HepG2 (cell line): ENCODE measurements around the gene SCUBE2. TPM values are rescaled to one million over a fixed set of nuclear protein-coding genes. Genes with fewer than 3 reads are reported as not detected.

Experiments
- ATAC-seq: fragments of 200-7000 bp; cut with Tn5 transposase; 3 replicates; pipeline ENCODE4 v1.9.1; 2020; ENCODE audit warnings: mild to moderate bottlenecking, moderate library complexity
- BruUV-seq: library from RNA; stranded (reverse); fragments of 400-500 nt; replicated peaks from 2 replicates; lab custom pipeline; 2021; lab: Mats Ljungman, UMichigan
- CTCF ChIA-PET: fragments of 300-600 bp; formaldehyde crosslinking; extraction: SDS; loops from one replicate; lab custom pipeline; 2021; ENCODE audit warnings: low total read pairs, inconsistent platforms, low intra/inter-chr PET ratio; lab: Yijun Ruan, JAX
- POLR2A ChIA-PET: fragments of 350-600 bp; sonication (Branson Sonifier 250); formaldehyde crosslinking; loops from one replicate; lab custom pipeline; 2020; ENCODE audit warnings: antibody characterized with exemption, inconsistent platforms; lab: Yijun Ruan, JAX
- DNase-seq: peaks from one replicate; pipeline ENCODE4 v3.0.0-alpha.2; 2015; ENCODE audit warnings: low spot score
- FAIRE-seq: peaks from 3 replicates; lab custom pipeline; 2011; peaks lifted over from hg19 to GRCh38; lab: Jason Lieb, UNC
- H2AFZ ChIP-seq: one replicate; pipeline ENCODE4 v1.6.1; 2011; ENCODE audit warnings: low read length, inconsistent platforms
- H3K27ac ChIP-seq: fragments of 300-600 bp; 3 replicates; pipeline ENCODE4 v1.8.0; 2011; ENCODE audit warnings: mixed run types, mild to moderate bottlenecking, mixed read lengths, low read length, inconsistent platforms; ENCODE audit not compliant: insufficient read depth; ENCODE audit errors: extremely low read length
- H3K27me3 ChIP-seq, 2 experiments: fragments of 200-600 bp in 1 of 2; 2 replicates in 1 of 2; 3 replicates in 1 of 2; pipeline versions ENCODE4 v1.6.0 to v1.8.0; 2011; ENCODE audit warnings: low read length in 2 of 2, mild to moderate bottlenecking in 2 of 2, moderate library complexity in 2 of 2, inconsistent platforms in 1 of 2; ENCODE audit not compliant: insufficient read depth in 2 of 2, control insufficient read depth in 1 of 2
- H3K36me3 ChIP-seq, 2 experiments: fragments of 200-600 bp in 1 of 2; replicated peaks in 1 of 2; 2 replicates in 1 of 2; 3 replicates in 1 of 2; pipeline versions ENCODE4 v1.5.1 to v1.8.0; 2011; ENCODE audit warnings: low read length in 2 of 2, inconsistent platforms in 1 of 2; ENCODE audit not compliant: insufficient read depth in 2 of 2, control insufficient read depth in 1 of 2
- H3K4me1 ChIP-seq: 2 replicates; pipeline ENCODE4 v1.5.1; 2012; ENCODE audit warnings: low read length, inconsistent platforms; ENCODE audit not compliant: insufficient read depth
- H3K4me2 ChIP-seq: 2 replicates; pipeline ENCODE4 v1.6.0; 2011; ENCODE audit warnings: low read depth, low read length, inconsistent platforms
- H3K4me3 ChIP-seq, 3 experiments: fragments of 200-600 bp in 1 of 3; sonication (generic), shearing (Covaris generic) in 1 of 3; replicated peaks in 1 of 3; 2 replicates each; pipeline ENCODE4 v1.5.1; 2011 to 2016; ENCODE audit warnings: low read length in 3 of 3, inconsistent platforms in 2 of 3, low read depth in 2 of 3, mild to moderate bottlenecking in 2 of 3, control low read depth in 1 of 3, mixed read lengths in 1 of 3; ENCODE audit not compliant: insufficient read depth in 1 of 3
- H3K79me2 ChIP-seq: one replicate; pipeline ENCODE4 v1.6.1; 2011; ENCODE audit warnings: low read length, inconsistent platforms; ENCODE audit not compliant: insufficient read depth
- H3K9ac ChIP-seq: 2 replicates; pipeline ENCODE4 v1.6.0; 2011; ENCODE audit warnings: mild to moderate bottlenecking, low read depth, low read length, inconsistent platforms; ENCODE audit not compliant: insufficient read depth
- H3K9me3 ChIP-seq: 2 replicates; pipeline ENCODE4 v1.5.1; 2012; ENCODE audit warnings: mild to moderate bottlenecking, low read length
- H4K20me1 ChIP-seq: 2 replicates; pipeline ENCODE4 v1.6.0; 2011; ENCODE audit warnings: inconsistent platforms, mild to moderate bottlenecking, low read length, moderate library complexity; ENCODE audit not compliant: insufficient read depth
- CEBPG ChIP-seq: IDR thresholded peaks from 2 replicates; pipeline ENCODE4 v1.6.1; 2016
- JDP2 ChIP-seq: sonication (generic); formaldehyde crosslinking; IDR thresholded peaks from 2 replicates; pipeline ENCODE4 v1.8.1; 2022; ENCODE audit warnings: missing genetic modification reagents, borderline replicate concordance
- KDM1A ChIP-seq: IDR thresholded peaks from 2 replicates; pipeline ENCODE4 v1.6.1; 2016; ENCODE audit warnings: missing compliant biosample characterization
- KDM4B ChIP-seq: sonication (generic); formaldehyde crosslinking; IDR thresholded peaks from 2 replicates; pipeline ENCODE4 v1.4.0; 2020; ENCODE audit warnings: missing genetic modification reagents
- MNT ChIP-seq: fragments of 450-650 bp; IDR thresholded peaks from 2 replicates; pipeline ENCODE4 v1.6.1; 2016
- NCOA5 ChIP-seq: sonication (generic); formaldehyde crosslinking; IDR thresholded peaks from 2 replicates; pipeline ENCODE4 v1.4.0; 2020; ENCODE audit warnings: missing genetic modification reagents
- NFRKB ChIP-seq: fragments of 450-650 bp; IDR thresholded peaks from 2 replicates; pipeline ENCODE4 v1.6.1; 2017
- PRDM4 ChIP-seq: sonication (generic); formaldehyde crosslinking; IDR thresholded peaks from 2 replicates; pipeline ENCODE4 v1.9.0; 2021; ENCODE audit warnings: missing genetic modification reagents, borderline replicate concordance
- REL ChIP-seq: sonication (generic); formaldehyde crosslinking; conservative IDR thresholded peaks from 2 replicates; pipeline ENCODE4 v1.8.0; 2022; ENCODE audit warnings: mild to moderate bottlenecking, missing genetic modification reagents, moderate library complexity
- SIX4 ChIP-seq: sonication (generic); formaldehyde crosslinking; IDR thresholded peaks from 2 replicates; pipeline ENCODE4 v1.4.0; 2020; ENCODE audit warnings: missing genetic modification reagents
- SMAD9 ChIP-seq: sonication (generic); formaldehyde crosslinking; IDR thresholded peaks from 2 replicates; pipeline ENCODE4 v1.5.1; 2020; ENCODE audit warnings: mild to moderate bottlenecking, missing genetic modification reagents
- SRF ChIP-seq: IDR thresholded peaks from 2 replicates; pipeline ENCODE4 v1.6.1; 2011; ENCODE audit warnings: mild to moderate bottlenecking, low read depth, low read length, moderate library complexity
- TP53 ChIP-seq: sonication (generic); formaldehyde crosslinking; conservative IDR thresholded peaks from 2 replicates; pipeline ENCODE4 v1.4.0; 2020; ENCODE audit warnings: missing genetic modification reagents
- TRIM24 ChIP-seq: sonication (generic); formaldehyde crosslinking; IDR thresholded peaks from 2 replicates; pipeline ENCODE4 v1.8.0; 2022; ENCODE audit warnings: mild to moderate bottlenecking, missing genetic modification reagents
- ZNF441 ChIP-seq: sonication (generic); formaldehyde crosslinking; IDR thresholded peaks from 2 replicates; pipeline ENCODE4 v1.7.0; 2021; ENCODE audit warnings: missing genetic modification reagents, borderline replicate concordance
- ZNF7 ChIP-seq: IDR thresholded peaks from 2 replicates; pipeline ENCODE4 v1.6.1; 2016; ENCODE audit warnings: missing biosample characterization, missing genetic modification reagents
- WGBS: methylation state at CpG from one replicate; pipeline ENCODE4 v1.1.6; 2017; ENCODE audit warnings: low lambda C conversion rate; 5-methylcytosine and 5-hydroxymethylcytosine counted together
- in situ Hi-C: cut with HindIII; loops from 2 replicates; pipeline ENCODE4 v1.10.0; 2017; ENCODE audit warnings: low pct_unique_long_range_greater_than_20kb; ENCODE audit not compliant: extremely low pct_ligation_motif_present
- intact Hi-C: fragments of 100-400 bp; cut with micrococcal nuclease; formaldehyde crosslinking; loops from one replicate; pipeline ENCODE4 v1.10.0; 2022; ENCODE audit not compliant: unreplicated experiment
- polyA plus RNA-seq, 8 experiments: library from polyadenylated mRNA; depleted of rRNA in 3 of 8; stranded (reverse) in 7 of 8; unstranded in 1 of 8; fragments of >200 nt; fragmentation: Illumina TruSeq in 4 of 8; extraction: Trizol in 4 of 8; gene quantifications; 2 replicates each; pipeline versions ENCODE4 v1.2.1 to v1.2.3, GENCODE V29; 2011 to 2016; ENCODE audit warnings: low read depth in 4 of 8, missing spikeins in 1 of 8, mixed read lengths in 1 of 8; ENCODE audit not compliant: insufficient read depth in 1 of 8
- total RNA-seq, 5 experiments: library from RNA; depleted of rRNA; stranded (reverse); fragments of >200 nt; fragmentation: Illumina TruSeq; extraction: Trizol; gene quantifications; 2 replicates each; pipeline ENCODE4 v1.2.3, GENCODE V29; 2016; ENCODE audit warnings: low read depth in 1 of 5
- TF ChIP-seq, protein P1 (sequence below): sonication (generic); formaldehyde crosslinking; IDR thresholded peaks from 2 replicates; pipeline ENCODE4 v1.8.0; 2022; ENCODE audit warnings: missing genetic modification reagents, low read depth, mild to moderate bottlenecking, borderline replicate concordance
- TF ChIP-seq, protein P2 (sequence below): sonication (generic); formaldehyde crosslinking; IDR thresholded peaks from 2 replicates; pipeline ENCODE4 v1.8.0; 2022; ENCODE audit warnings: mild to moderate bottlenecking, missing genetic modification reagents, borderline replicate concordance

SCUBE2 gene
- total and polyA plus RNA-seq, 2 of the 13 experiments (the other 11 are each of a cell fraction or from before 2014, with no cell fraction given): 0.09 TPM; not detected in 1

- TF ChIP-seq PRDM4 (CRISPR knock-in tag) (no peak), KDM1A (no peak), NCOA5 (CRISPR knock-in tag) (no peak)
These were observed 33.9 kb upstream of the SCUBE2 start (continued) for GRCh38 chr11:9125185-9125886.

DNA sequence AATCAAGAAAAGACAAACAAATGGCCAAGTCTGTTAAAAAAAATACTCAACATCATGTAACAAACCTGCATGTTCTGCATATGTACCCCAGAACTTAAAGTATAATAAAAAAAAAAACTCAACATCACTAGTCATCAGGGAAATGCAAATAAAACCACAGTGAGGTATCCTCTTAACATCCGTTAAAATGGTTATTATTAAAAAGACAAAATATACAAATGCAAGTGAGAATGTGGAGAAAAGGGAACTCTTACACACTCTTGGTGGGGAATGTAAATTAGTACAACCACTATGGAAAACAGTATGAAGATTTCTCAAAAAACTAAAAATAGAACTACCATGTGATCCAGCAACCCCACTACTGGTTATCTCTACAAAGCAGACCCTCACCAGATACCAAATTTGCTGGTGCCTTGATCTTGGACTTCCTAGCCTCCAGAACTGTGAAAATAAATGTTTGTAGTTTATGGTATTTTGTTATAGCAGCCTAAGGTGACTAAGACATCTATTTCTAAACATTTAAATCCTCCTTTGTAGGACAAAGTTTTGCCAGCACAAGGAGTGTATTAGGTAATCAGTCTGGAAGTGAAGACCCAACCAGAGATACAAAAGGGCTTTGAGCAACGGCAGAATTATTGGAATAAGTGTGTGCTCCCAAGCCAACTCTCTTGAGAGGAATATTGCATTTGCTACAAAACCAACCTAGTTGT, 32.4 kb upstream of the SCUBE2 start:
- Histone ChIP-seq H3K27ac (no peak overlapping the region), H3K9ac (no peak overlapping the region), H3K9me3 (no peaks in the 10 kb centered on the region), H3K36me3 (no peaks in the 10 kb centered on the region), H4K20me1 (no peaks in the 10 kb centered on the region), H3K4me2 (no peak overlapping the region), H3K4me1 (no peaks in the 10 kb centered on the region), H3K79me2 (no peaks in the 10 kb centered on the region), H3K27me3 (no peaks in the 10 kb centered on the region), H3K4me3 (no peak overlapping the region), H2AFZ (no peak overlapping the region)
- DNase-seq (no peak), ATAC-seq (no peak), FAIRE-seq (no peak)
- 51% methylated on average over 2 of the region's 2 CpGs for WGBS
- no peak for TF ChIP-seq REL (CRISPR knock-in tag)
- TF ChIP-seq, protein P1, sequence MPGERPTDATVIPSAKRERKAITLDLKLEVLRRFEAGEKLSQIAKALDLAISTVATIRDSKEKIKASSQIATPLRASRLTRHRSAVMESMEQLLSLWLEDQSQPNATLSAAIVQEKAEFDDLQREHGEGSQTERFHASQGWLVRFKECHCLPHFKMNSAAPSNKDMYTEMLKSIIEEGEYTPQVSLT: no peak
- no peak for TF ChIP-seq TRIM24 (CRISPR knock-in tag)
- TF ChIP-seq SRF: no peak
- TF ChIP-seq KDM4B (CRISPR knock-in tag): no peak
- TF ChIP-seq SIX4 (CRISPR knock-in tag): no peak
- TF ChIP-seq, protein P2, sequence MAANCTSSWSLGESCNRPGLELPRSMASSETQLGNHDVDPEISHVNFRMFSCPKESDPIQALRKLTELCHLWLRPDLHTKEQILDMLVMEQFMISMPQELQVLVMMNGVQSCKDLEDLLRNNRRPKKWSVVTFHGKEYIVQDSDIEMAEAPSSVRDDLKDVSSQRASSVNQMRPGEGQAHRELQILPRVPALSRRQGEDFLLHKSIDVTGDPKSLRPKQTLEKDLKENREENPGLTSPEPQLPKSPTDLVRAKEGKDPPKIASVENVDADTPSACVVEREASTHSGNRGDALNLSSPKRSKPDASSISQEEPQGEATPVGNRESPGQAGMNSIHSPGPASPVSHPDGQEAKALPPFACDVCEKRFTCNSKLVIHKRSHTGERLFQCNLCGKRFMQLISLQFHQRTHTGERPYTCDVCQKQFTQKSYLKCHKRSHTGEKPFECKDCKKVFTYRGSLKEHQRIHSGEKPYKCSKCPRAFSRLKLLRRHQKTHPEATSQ: no peak
- TF ChIP-seq MNT: no peak
- no peak for TF ChIP-seq ZNF441
- no peak for TF ChIP-seq SMAD9 (CRISPR knock-in tag)
- no peak for TF ChIP-seq CEBPG (CRISPR knock-in tag)
- no peak for TF ChIP-seq TP53 (CRISPR knock-in tag)
- TF ChIP-seq JDP2 (CRISPR knock-in tag): no peak
- TF ChIP-seq NFRKB: no peak
- no peak for TF ChIP-seq ZNF7 (CRISPR knock-in tag)
- no TSS peak for BruUV-seq
- in situ Hi-C loops (no loop called here), intact Hi-C loops (no loop called here)
- ChIA-PET CTCF (no interaction called here), POLR2A (no interaction called here)
